PFSK-1 (cell line): ENCODE measurements around the gene MTG2.

Experiments
- FOXP2 ChIP-seq: optimal IDR thresholded peaks from 2 replicates; pipeline ENCODE3; 2011; ENCODE audit warnings: borderline replicate concordance, control low read depth, inconsistent platforms; ENCODE audit not compliant: insufficient read depth; ENCODE audit errors: extremely low read length, extremely low read depth
- POLR2AphosphoS5 ChIP-seq: IDR thresholded peaks from 2 replicates; pipeline ENCODE4 v1.6.1; 2012; ENCODE audit warnings: low read depth, mild to moderate bottlenecking, control low read depth, low read length, moderate library complexity
- REST ChIP-seq, 2 experiments: IDR thresholded peaks; 2 replicates each; pipeline versions ENCODE4 v1.6.1 to v1.8.0; 2011 to 2012; ENCODE audit warnings: low read depth in 2 of 2, low read length in 2 of 2, control low read depth in 1 of 2, inconsistent platforms in 1 of 2, mild to moderate bottlenecking in 1 of 2, moderate library complexity in 1 of 2; ENCODE audit not compliant: insufficient read depth in 1 of 2
- SIN3A ChIP-seq: IDR thresholded peaks from 2 replicates; pipeline ENCODE4 v1.6.1; 2012; ENCODE audit warnings: mild to moderate bottlenecking, low read length, moderate library complexity, borderline replicate concordance; ENCODE audit not compliant: insufficient read depth
- TAF1 ChIP-seq: IDR thresholded peaks from 2 replicates; pipeline ENCODE4 v1.6.1; 2012; ENCODE audit warnings: low read length, control low read depth, borderline replicate concordance; ENCODE audit not compliant: insufficient read depth

Gene MTG2

GRCh38 chr20:62138912-62139311, 43.9 kb upstream of the MTG2 start:
- peak; percentile 14; the same call in 1 of the 2 replicates for TF ChIP-seq POLR2AphosphoS5
- TF ChIP-seq TAF1 = no peak

GRCh38 chr20:62139636-62140035, 43.2 kb upstream of the MTG2 start:
- TF ChIP-seq FOXP2 (no peak), REST (IDR thresholded peaks at IDR 0.05; ENCODE audit: insufficient read depth in 1 of 2, low read depth in 2 of 2, low read length in 2 of 2) (no peak), TAF1 (no peak), POLR2AphosphoS5 (no peak), SIN3A (no peak)

GRCh38 chr20:62141043-62141396, 41.8 kb upstream of the MTG2 start:
- TF ChIP-seq SIN3A (no peak), FOXP2 (no peak), REST (IDR thresholded peaks at IDR 0.05; ENCODE audit: insufficient read depth in 1 of 2, low read depth in 2 of 2, low read length in 2 of 2) (no peak), TAF1 (no peak), POLR2AphosphoS5 (no peak)

- TF ChIP-seq POLR2AphosphoS5 (no peak), TAF1 (no peak), SIN3A (no peak), REST (IDR thresholded peaks at IDR 0.05; ENCODE audit: insufficient read depth in 1 of 2, low read depth in 2 of 2, low read length in 2 of 2) (no peak), FOXP2 (no peak)
Measured at GRCh38 chr20:62141397-62142251, 41.2 kb upstream of the MTG2 start.

- TF ChIP-seq FOXP2 (no peak), POLR2AphosphoS5 (no peak), SIN3A (0 out of 2 replicates have a peak, but pooled peaks have one; percentile 44)
Measured at GRCh38 chr20:62142252-62143080, 40.4 kb upstream of the MTG2 start.
